Endothelial cell of umbilical vein (primary cell): ENCODE data around the gene PCSK9. TPM values are rescaled to one million over a fixed set of nuclear protein-coding genes. Genes with fewer than 3 reads are reported as not detected.

Experiments
- BruUV-seq: library from RNA; stranded (reverse); fragments of 400-500 nt; replicated peaks from 2 replicates; lab custom pipeline; 2021; lab: Mats Ljungman, UMichigan
- CTCF ChIA-PET: fragments of 300-600, 350-600 bp; sonication (Branson Sonifier 250); formaldehyde crosslinking; loops from one replicate; lab custom pipeline; 2021; ENCODE audit warnings: antibody characterized with exemption, inconsistent platforms; lab: Charles Lee
- POLR2A ChIA-PET: fragments of 300-600, 350-600 bp; sonication (Branson Sonifier 250); formaldehyde crosslinking; loops from one replicate; lab custom pipeline; 2021; ENCODE audit warnings: antibody characterized with exemption, inconsistent platforms; lab: Charles Lee
- DNase-seq: peaks from one replicate; pipeline ENCODE4 v3.0.0-alpha.2; 2011; ENCODE audit warnings: low read depth, low spot score
- FAIRE-seq: peaks from 2 replicates; lab custom pipeline; 2011; peaks lifted over from hg19 to GRCh38; lab: Jason Lieb, UNC
- H2AFZ ChIP-seq: 2 replicates; pipeline ENCODE4 v1.6.0; 2012; ENCODE audit warnings: low read depth, low read length, control low read depth, inconsistent platforms
- H3K27ac ChIP-seq: 2 replicates; pipeline ENCODE4 v1.5.1; 2011; ENCODE audit warnings: low read depth, mild to moderate bottlenecking, control low read depth, low read length, moderate library complexity; ENCODE audit not compliant: insufficient read depth
- H3K27me3 ChIP-seq, 2 experiments: 2 replicates each; pipeline versions ENCODE4 v1.6.0 to v1.6.1; 2011; ENCODE audit warnings: low read length in 2 of 2, mixed read lengths in 1 of 2; ENCODE audit not compliant: control insufficient read depth in 2 of 2, insufficient read depth in 2 of 2
- H3K36me3 ChIP-seq, 2 experiments: 2 replicates in 1 of 2; 3 replicates in 1 of 2; pipeline ENCODE4 v1.5.1; 2011; ENCODE audit warnings: low read length in 2 of 2, mild to moderate bottlenecking in 1 of 2, moderate library complexity in 1 of 2; ENCODE audit not compliant: control insufficient read depth in 2 of 2, insufficient read depth in 2 of 2; ENCODE audit errors: extremely low read depth in 1 of 2
- H3K4me1 ChIP-seq: 3 replicates; pipeline ENCODE4 v1.5.1; 2011; ENCODE audit warnings: mild to moderate bottlenecking, low read length; ENCODE audit not compliant: control insufficient read depth, insufficient read depth; ENCODE audit errors: extremely low read depth
- H3K4me2 ChIP-seq: 2 replicates; pipeline ENCODE4 v1.6.1; 2011; ENCODE audit warnings: low read length, control low read depth, mixed read lengths; ENCODE audit not compliant: insufficient read depth
- H3K4me3 ChIP-seq, 3 experiments: fragments of 200-600 bp in 1 of 3; sonication (generic), shearing (Covaris generic) in 1 of 3; replicated peaks in 1 of 3; 2 replicates each; pipeline ENCODE4 v1.5.1; 2011 to 2016; ENCODE audit warnings: control low read depth in 3 of 3, low read length in 3 of 3, mild to moderate bottlenecking in 2 of 3, inconsistent platforms in 1 of 3, low read depth in 1 of 3, moderate library complexity in 1 of 3; ENCODE audit not compliant: insufficient read depth in 1 of 3
- H3K79me2 ChIP-seq: 2 replicates; pipeline ENCODE4 v1.6.0; 2012; ENCODE audit warnings: low read length, inconsistent platforms; ENCODE audit not compliant: control insufficient read depth, insufficient read depth
- H3K9ac ChIP-seq: replicated peaks from 2 replicates; pipeline ENCODE3; 2011; ENCODE audit warnings: low read length, control low read depth; ENCODE audit not compliant: insufficient read depth; ENCODE audit errors: extremely low read depth
- H3K9me1 ChIP-seq: replicated peaks from 3 replicates; pipeline ENCODE4 v1.6.0; 2011; ENCODE audit warnings: mild to moderate bottlenecking, low read length; ENCODE audit not compliant: control insufficient read depth, insufficient read depth; ENCODE audit errors: extremely low read depth
- H3K9me3 ChIP-seq: replicated peaks from 2 replicates; pipeline ENCODE4 v1.5.1; 2012; ENCODE audit warnings: low read length, inconsistent platforms; ENCODE audit not compliant: control insufficient read depth, insufficient read depth
- H4K20me1 ChIP-seq: replicated peaks from 2 replicates; pipeline ENCODE3; 2011; ENCODE audit warnings: mild to moderate bottlenecking, low read length; ENCODE audit not compliant: control insufficient read depth, insufficient read depth; ENCODE audit errors: extremely low read depth
- EZH2 ChIP-seq: IDR thresholded peaks from 2 replicates; pipeline ENCODE4 v1.6.1; 2012; ENCODE audit warnings: borderline replicate concordance, low read depth, mild to moderate bottlenecking, moderate library complexity, low read length, inconsistent platforms; ENCODE audit not compliant: severe bottlenecking
- FOS ChIP-seq: IDR thresholded peaks from 2 replicates; pipeline ENCODE4 v1.6.1; 2011; ENCODE audit warnings: mild to moderate bottlenecking, low read length, moderate library complexity, borderline replicate concordance; ENCODE audit not compliant: insufficient read depth
- JUN ChIP-seq: IDR thresholded peaks from 2 replicates; pipeline ENCODE4 v1.6.1; 2011; ENCODE audit warnings: borderline replicate concordance, low read depth; ENCODE audit not compliant: insufficient read length, insufficient read depth
- MYC ChIP-seq: IDR thresholded peaks from one replicate; pipeline ENCODE4 v1.6.1; 2011; ENCODE audit warnings: mild to moderate bottlenecking, low read depth, low read length
- POLR2A ChIP-seq: IDR thresholded peaks from 2 replicates; pipeline ENCODE4 v1.6.1; 2012; ENCODE audit warnings: low read depth, mild to moderate bottlenecking, control low read depth, low read length
- POLR2AphosphoS5 ChIP-seq: IDR thresholded peaks from 2 replicates; pipeline ENCODE4 v1.6.1; 2012; ENCODE audit warnings: low read depth, mild to moderate bottlenecking, control low read depth, low read length, moderate library complexity; ENCODE audit not compliant: insufficient read depth
- dilution Hi-C: fragments of 300-500 bp; cut with MboI; formaldehyde crosslinking; loops from one replicate; pipeline ENCODE4 v1.15.0; 2019; ENCODE audit warnings: low sequenced_read_pairs; ENCODE audit not compliant: extremely low pct_ligation_motif_present
- intact Hi-C: fragments of 100-400 bp; cut with micrococcal nuclease; formaldehyde crosslinking; loops from one replicate; pipeline ENCODE4 v1.10.0; 2022
- polyA plus RNA-seq, 4 experiments: library from polyadenylated mRNA; depleted of rRNA in 3 of 4; stranded (reverse) in 3 of 4; unstranded in 1 of 4; fragments of >200 nt; gene quantifications; 2 replicates each; pipeline versions ENCODE4 v1.2.1 to v1.2.3, GENCODE V29; 2011 to 2012; ENCODE audit warnings: missing spikeins in 1 of 4
- total RNA-seq: library from RNA; stranded (reverse); gene quantifications from 2 replicates; pipeline ENCODE4 v1.2.3, GENCODE V29; 2021
- TF ChIP-seq, protein P1 (sequence below), 2 donors: IDR thresholded peaks; 1 replicate in 1 of 2; 2 replicates in 1 of 2; pipeline ENCODE4 v1.5.1; 2011; ENCODE audit warnings: low read length in 2 of 2, mild to moderate bottlenecking in 2 of 2, moderate library complexity in 2 of 2, control low read depth in 1 of 2, inconsistent platforms in 1 of 2, low read depth in 1 of 2; ENCODE audit not compliant: insufficient read depth in 1 of 2; ENCODE audit errors: extremely low read depth in 1 of 2
- TF ChIP-seq, protein P2 (sequence below): IDR thresholded peaks from 2 replicates; pipeline ENCODE4 v1.6.1; 2011; ENCODE audit not compliant: insufficient read depth, insufficient read length

PCSK9 gene
- total and polyA plus RNA-seq, 2 donors (not counting 3 experiments of a cell fraction or from before 2014, with no cell fraction given) = 0.17 to 0.35 TPM

DNA sequence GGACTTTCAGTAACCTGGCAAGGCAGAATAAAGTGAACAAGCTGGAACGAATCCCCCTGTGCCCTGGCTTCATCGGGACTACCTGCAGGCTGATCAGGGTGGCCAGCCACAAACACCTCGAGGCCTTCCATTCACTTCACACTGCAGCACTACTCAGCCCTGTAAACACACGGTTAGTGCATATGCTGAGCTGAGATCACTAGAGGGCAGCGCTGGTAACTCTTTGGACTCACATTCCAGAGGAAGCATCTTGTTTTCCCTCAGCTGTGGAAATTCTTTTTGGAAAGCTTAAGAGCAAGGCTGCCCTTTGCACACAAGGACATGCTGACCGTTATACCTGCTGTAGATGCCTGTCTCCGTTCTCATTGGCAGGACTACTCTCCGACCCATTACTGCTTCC is 32.1 kb downstream of the PCSK9 start:
- Histone ChIP-seq H3K27me3 (no peaks in the 10 kb centered on the region), H3K4me1 (no peaks in the 10 kb centered on the region), H3K9ac (no peak overlapping the region), H3K27ac (no peak overlapping the region), H3K9me3 (no peaks in the 10 kb centered on the region), H3K36me3 (peaks cover 14 to 34% of the 10 kb centered on the region in 2 experiments), H2AFZ (no peak overlapping the region), H3K9me1 (no peaks in the 10 kb centered on the region), H4K20me1 (no peaks in the 10 kb centered on the region), H3K4me3 (no peak overlapping the region), H3K79me2 (no peaks in the 10 kb centered on the region), H3K4me2 (no peak overlapping the region)
- BruUV-seq = no TSS peak
- DNase-seq = peak; percentile 63
- FAIRE-seq = peak; percentile 71
- ChIA-PET POLR2A (no interaction called here), CTCF (interaction anchor here (0.6 to 3.6 kb wide), 12 partner anchors 10 to 1513 kb away, joined by 3 to 34 read pairs (median 4); no protein-coding TSS in a partner anchor)
- dilution Hi-C loops (no loop called here), intact Hi-C loops (loop anchor here (2.0 to 5.0 kb wide), 2 partner anchors 205 to 266 kb away; no protein-coding TSS in a partner anchor)
- TF ChIP-seq FOS (no peak), POLR2A (no peak), EZH2 (no peak), POLR2AphosphoS5 (no peak), JUN (no peak), MYC (no peak)
- TF ChIP-seq, protein P1, sequence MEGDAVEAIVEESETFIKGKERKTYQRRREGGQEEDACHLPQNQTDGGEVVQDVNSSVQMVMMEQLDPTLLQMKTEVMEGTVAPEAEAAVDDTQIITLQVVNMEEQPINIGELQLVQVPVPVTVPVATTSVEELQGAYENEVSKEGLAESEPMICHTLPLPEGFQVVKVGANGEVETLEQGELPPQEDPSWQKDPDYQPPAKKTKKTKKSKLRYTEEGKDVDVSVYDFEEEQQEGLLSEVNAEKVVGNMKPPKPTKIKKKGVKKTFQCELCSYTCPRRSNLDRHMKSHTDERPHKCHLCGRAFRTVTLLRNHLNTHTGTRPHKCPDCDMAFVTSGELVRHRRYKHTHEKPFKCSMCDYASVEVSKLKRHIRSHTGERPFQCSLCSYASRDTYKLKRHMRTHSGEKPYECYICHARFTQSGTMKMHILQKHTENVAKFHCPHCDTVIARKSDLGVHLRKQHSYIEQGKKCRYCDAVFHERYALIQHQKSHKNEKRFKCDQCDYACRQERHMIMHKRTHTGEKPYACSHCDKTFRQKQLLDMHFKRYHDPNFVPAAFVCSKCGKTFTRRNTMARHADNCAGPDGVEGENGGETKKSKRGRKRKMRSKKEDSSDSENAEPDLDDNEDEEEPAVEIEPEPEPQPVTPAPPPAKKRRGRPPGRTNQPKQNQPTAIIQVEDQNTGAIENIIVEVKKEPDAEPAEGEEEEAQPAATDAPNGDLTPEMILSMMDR (IDR thresholded peaks at IDR 0.05; ENCODE audit: extremely low read depth in 1 of 2, insufficient read depth in 1 of 2, low read depth in 1 of 2, low read length in 2 of 2) = peak; percentile 16 to 49
- TF ChIP-seq, protein P2, sequence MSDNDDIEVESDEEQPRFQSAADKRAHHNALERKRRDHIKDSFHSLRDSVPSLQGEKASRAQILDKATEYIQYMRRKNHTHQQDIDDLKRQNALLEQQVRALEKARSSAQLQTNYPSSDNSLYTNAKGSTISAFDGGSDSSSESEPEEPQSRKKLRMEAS = no peak
